HepG2 (cell line): Measurements from ENCODE around the gene TJP1. TPM values are rescaled to one million over a fixed set of nuclear protein-coding genes. Genes with fewer than 3 reads are reported as not detected.

ENCODE experiments used
- ATAC-seq: fragments of 200-7000 bp; cut with Tn5 transposase; 3 replicates; pipeline ENCODE4 v1.9.1; 2020; ENCODE audit warnings: mild to moderate bottlenecking, moderate library complexity
- BruUV-seq: library from RNA; stranded (reverse); fragments of 400-500 nt; replicated peaks from 2 replicates; lab custom pipeline; 2021; lab: Mats Ljungman, UMichigan
- CTCF ChIA-PET: fragments of 300-600 bp; formaldehyde crosslinking; extraction: SDS; loops from one replicate; lab custom pipeline; 2021; ENCODE audit warnings: low total read pairs, inconsistent platforms, low intra/inter-chr PET ratio; lab: Yijun Ruan, JAX
- POLR2A ChIA-PET: fragments of 350-600 bp; sonication (Branson Sonifier 250); formaldehyde crosslinking; loops from one replicate; lab custom pipeline; 2020; ENCODE audit warnings: antibody characterized with exemption, inconsistent platforms; lab: Yijun Ruan, JAX
- DNase-seq: peaks from one replicate; pipeline ENCODE4 v3.0.0-alpha.2; 2015; ENCODE audit warnings: low spot score
- FAIRE-seq: peaks from 3 replicates; lab custom pipeline; 2011; peaks lifted over from hg19 to GRCh38; lab: Jason Lieb, UNC
- H2AFZ ChIP-seq: one replicate; pipeline ENCODE4 v1.6.1; 2011; ENCODE audit warnings: low read length, inconsistent platforms
- H3K27ac ChIP-seq: fragments of 300-600 bp; 3 replicates; pipeline ENCODE4 v1.8.0; 2011; ENCODE audit warnings: mixed run types, mild to moderate bottlenecking, mixed read lengths, low read length, inconsistent platforms; ENCODE audit not compliant: insufficient read depth; ENCODE audit errors: extremely low read length
- H3K27me3 ChIP-seq, 2 experiments: fragments of 200-600 bp in 1 of 2; 2 replicates in 1 of 2; 3 replicates in 1 of 2; pipeline versions ENCODE4 v1.6.0 to v1.8.0; 2011; ENCODE audit warnings: low read length in 2 of 2, mild to moderate bottlenecking in 2 of 2, moderate library complexity in 2 of 2, inconsistent platforms in 1 of 2; ENCODE audit not compliant: insufficient read depth in 2 of 2, control insufficient read depth in 1 of 2
- H3K36me3 ChIP-seq, 2 experiments: fragments of 200-600 bp in 1 of 2; replicated peaks in 1 of 2; 2 replicates in 1 of 2; 3 replicates in 1 of 2; pipeline versions ENCODE4 v1.5.1 to v1.8.0; 2011; ENCODE audit warnings: low read length in 2 of 2, inconsistent platforms in 1 of 2; ENCODE audit not compliant: insufficient read depth in 2 of 2, control insufficient read depth in 1 of 2
- H3K4me1 ChIP-seq: 2 replicates; pipeline ENCODE4 v1.5.1; 2012; ENCODE audit warnings: low read length, inconsistent platforms; ENCODE audit not compliant: insufficient read depth
- H3K4me2 ChIP-seq: 2 replicates; pipeline ENCODE4 v1.6.0; 2011; ENCODE audit warnings: low read depth, low read length, inconsistent platforms
- H3K4me3 ChIP-seq, 3 experiments: fragments of 200-600 bp in 1 of 3; sonication (generic), shearing (Covaris generic) in 1 of 3; replicated peaks in 1 of 3; 2 replicates each; pipeline ENCODE4 v1.5.1; 2011 to 2016; ENCODE audit warnings: low read length in 3 of 3, inconsistent platforms in 2 of 3, low read depth in 2 of 3, mild to moderate bottlenecking in 2 of 3, control low read depth in 1 of 3, mixed read lengths in 1 of 3; ENCODE audit not compliant: insufficient read depth in 1 of 3
- H3K79me2 ChIP-seq: one replicate; pipeline ENCODE4 v1.6.1; 2011; ENCODE audit warnings: low read length, inconsistent platforms; ENCODE audit not compliant: insufficient read depth
- H3K9ac ChIP-seq: 2 replicates; pipeline ENCODE4 v1.6.0; 2011; ENCODE audit warnings: mild to moderate bottlenecking, low read depth, low read length, inconsistent platforms; ENCODE audit not compliant: insufficient read depth
- H3K9me3 ChIP-seq: 2 replicates; pipeline ENCODE4 v1.5.1; 2012; ENCODE audit warnings: mild to moderate bottlenecking, low read length
- H4K20me1 ChIP-seq: 2 replicates; pipeline ENCODE4 v1.6.0; 2011; ENCODE audit warnings: inconsistent platforms, mild to moderate bottlenecking, low read length, moderate library complexity; ENCODE audit not compliant: insufficient read depth
- ATAD3A ChIP-seq: sonication (generic); formaldehyde crosslinking; IDR thresholded peaks from 2 replicates; pipeline ENCODE4 v1.4.0; 2020; ENCODE audit warnings: missing genetic modification reagents
- CHCHD3 ChIP-seq: sonication (generic); formaldehyde crosslinking; IDR thresholded peaks from 2 replicates; pipeline ENCODE4 v1.8.0; 2022; ENCODE audit warnings: mild to moderate bottlenecking, missing genetic modification reagents, moderate library complexity
- CREB3 ChIP-seq: sonication (generic); formaldehyde crosslinking; IDR thresholded peaks from 2 replicates; pipeline ENCODE4 v1.5.0; 2020; ENCODE audit warnings: missing genetic modification reagents
- DR1 ChIP-seq: sonication (generic); formaldehyde crosslinking; IDR thresholded peaks from 2 replicates; pipeline ENCODE4 v1.8.0; 2021; ENCODE audit warnings: mild to moderate bottlenecking, missing genetic modification reagents, inconsistent platforms
- EHMT2 ChIP-seq: fragments of 200-600 bp; sonication (generic); IDR thresholded peaks from 2 replicates; pipeline ENCODE4 v1.7.0; 2017; ENCODE audit warnings: antibody characterized with exemption, low read depth, low read length, borderline replicate concordance
- GATA4 ChIP-seq: sonication (generic); IDR thresholded peaks from 2 replicates; pipeline ENCODE4 v1.6.1; 2016; ENCODE audit warnings: antibody characterized with exemption, low read depth, borderline replicate concordance
- HDAC2 ChIP-seq: sonication (generic); formaldehyde crosslinking; IDR thresholded peaks from 2 replicates; pipeline ENCODE4 v1.4.0; 2020; ENCODE audit warnings: missing genetic modification reagents
- KDM5A ChIP-seq: fragments of 200-600 bp; sonication (generic); IDR thresholded peaks from 2 replicates; pipeline ENCODE4 v1.7.0; 2018; ENCODE audit warnings: antibody characterized with exemption, mild to moderate bottlenecking, low read length, borderline replicate concordance
- MZF1 ChIP-seq: sonication (generic); formaldehyde crosslinking; IDR thresholded peaks from 2 replicates; pipeline ENCODE4 v1.8.1; 2023; ENCODE audit warnings: mild to moderate bottlenecking, missing genetic modification reagents, borderline replicate concordance
- NFKBIZ ChIP-seq: IDR thresholded peaks from 2 replicates; pipeline ENCODE4 v1.6.1; 2018; ENCODE audit warnings: missing genetic modification reagents, missing compliant biosample characterization
- PITX1 ChIP-seq: sonication (generic); formaldehyde crosslinking; IDR thresholded peaks from 2 replicates; pipeline ENCODE4 v1.5.1; 2020; ENCODE audit warnings: mild to moderate bottlenecking, missing genetic modification reagents
- SOX6 ChIP-seq, 2 experiments: fragments of 450-650 bp in 1 of 2; sonication (generic) in 1 of 2; formaldehyde crosslinking in 1 of 2; IDR thresholded peaks; 2 replicates each; pipeline versions ENCODE4 v1.4.0 to v1.6.1; 2017 to 2020; ENCODE audit warnings: antibody characterized with exemption in 1 of 2, mild to moderate bottlenecking in 1 of 2, missing genetic modification reagents in 1 of 2
- SP5 ChIP-seq: IDR thresholded peaks from 2 replicates; pipeline ENCODE4 v1.6.1; 2016; ENCODE audit warnings: low read depth, borderline replicate concordance
- ZFP41 ChIP-seq: sonication (generic); formaldehyde crosslinking; IDR thresholded peaks from 2 replicates; pipeline ENCODE4 v1.4.0; 2020; ENCODE audit warnings: mild to moderate bottlenecking, missing genetic modification reagents, borderline replicate concordance
- ZKSCAN1 ChIP-seq: fragments of 150-350 bp; IDR thresholded peaks from 2 replicates; pipeline ENCODE4 v1.6.1; 2014; ENCODE audit warnings: low read length
- ZKSCAN8 ChIP-seq: IDR thresholded peaks from 2 replicates; pipeline ENCODE4 v1.6.1; 2016; ENCODE audit warnings: borderline replicate concordance, missing genetic modification reagents, missing compliant biosample characterization
- ZNF704 ChIP-seq: sonication (generic); formaldehyde crosslinking; IDR thresholded peaks from 2 replicates; pipeline ENCODE4 v1.8.1; 2023; ENCODE audit warnings: mild to moderate bottlenecking, inconsistent platforms, moderate library complexity, missing genetic modification reagents, borderline replicate concordance
- WGBS: methylation state at CpG from one replicate; pipeline ENCODE4 v1.1.6; 2017; ENCODE audit warnings: low lambda C conversion rate; 5-methylcytosine and 5-hydroxymethylcytosine counted together
- in situ Hi-C: cut with HindIII; loops from 2 replicates; pipeline ENCODE4 v1.10.0; 2017; ENCODE audit warnings: low pct_unique_long_range_greater_than_20kb; ENCODE audit not compliant: extremely low pct_ligation_motif_present
- intact Hi-C: fragments of 100-400 bp; cut with micrococcal nuclease; formaldehyde crosslinking; loops from one replicate; pipeline ENCODE4 v1.10.0; 2022; ENCODE audit not compliant: unreplicated experiment
- polyA plus RNA-seq, 8 experiments: library from polyadenylated mRNA; depleted of rRNA in 3 of 8; stranded (reverse) in 7 of 8; unstranded in 1 of 8; fragments of >200 nt; fragmentation: Illumina TruSeq in 4 of 8; extraction: Trizol in 4 of 8; gene quantifications; 2 replicates each; pipeline versions ENCODE4 v1.2.1 to v1.2.3, GENCODE V29; 2011 to 2016; ENCODE audit warnings: low read depth in 4 of 8, missing spikeins in 1 of 8, mixed read lengths in 1 of 8; ENCODE audit not compliant: insufficient read depth in 1 of 8
- total RNA-seq, 5 experiments: library from RNA; depleted of rRNA; stranded (reverse); fragments of >200 nt; fragmentation: Illumina TruSeq; extraction: Trizol; gene quantifications; 2 replicates each; pipeline ENCODE4 v1.2.3, GENCODE V29; 2016; ENCODE audit warnings: low read depth in 1 of 5
- TF ChIP-seq, protein P1 (sequence below), 2 experiments: sonication (generic) in 1 of 2; formaldehyde crosslinking in 1 of 2; IDR thresholded peaks; 2 replicates each; pipeline versions ENCODE4 v1.5.1 to v1.6.1; 2011 to 2020; ENCODE audit warnings: borderline replicate concordance in 1 of 2, low read depth in 1 of 2, low read length in 1 of 2, mild to moderate bottlenecking in 1 of 2, missing genetic modification reagents in 1 of 2, moderate library complexity in 1 of 2
- TF ChIP-seq, protein P2 (sequence below): sonication (generic); formaldehyde crosslinking; IDR thresholded peaks from 2 replicates; pipeline ENCODE4 v1.8.1; 2022; ENCODE audit warnings: mild to moderate bottlenecking, missing genetic modification reagents

The TJP1 gene
- total and polyA plus RNA-seq, 2 of the 13 experiments (the other 11 are each of a cell fraction or from before 2014, with no cell fraction given) = 25.9 to 27.1 TPM

GRCh38 chr15:29652595-29652994 lies 169.7 kb downstream of the TJP1 start:
- intact Hi-C loops = no loop called here
- WGBS = 9% methylated on average over 6 of the region's 7 CpGs
- no peak for TF ChIP-seq EHMT2
- TF ChIP-seq HDAC2 = no peak
- no peak for TF ChIP-seq ZFP41 (CRISPR knock-in tag)
- TF ChIP-seq, protein P1, sequence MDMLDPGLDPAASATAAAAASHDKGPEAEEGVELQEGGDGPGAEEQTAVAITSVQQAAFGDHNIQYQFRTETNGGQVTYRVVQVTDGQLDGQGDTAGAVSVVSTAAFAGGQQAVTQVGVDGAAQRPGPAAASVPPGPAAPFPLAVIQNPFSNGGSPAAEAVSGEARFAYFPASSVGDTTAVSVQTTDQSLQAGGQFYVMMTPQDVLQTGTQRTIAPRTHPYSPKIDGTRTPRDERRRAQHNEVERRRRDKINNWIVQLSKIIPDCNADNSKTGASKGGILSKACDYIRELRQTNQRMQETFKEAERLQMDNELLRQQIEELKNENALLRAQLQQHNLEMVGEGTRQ (IDR thresholded peaks at IDR 0.05; ENCODE audit: low read depth, low read length) = no peak
- TF ChIP-seq, protein P1 (CRISPR knock-in tag; IDR thresholded peaks at IDR 0.05; ENCODE audit: borderline replicate concordance) = no peak
- no peak for TF ChIP-seq ZKSCAN1
- no peak for TF ChIP-seq MZF1 (CRISPR knock-in tag)
- TF ChIP-seq CREB3 = no peak
- TF ChIP-seq NFKBIZ (CRISPR knock-in tag) = no peak
- no peak for TF ChIP-seq SOX6 (IDR thresholded peaks at IDR 0.05)
- no peak for TF ChIP-seq SOX6 (CRISPR knock-in tag; IDR thresholded peaks at IDR 0.05)
- no peak for TF ChIP-seq ZKSCAN8
- no peak for TF ChIP-seq DR1 (CRISPR knock-in tag)
- TF ChIP-seq CHCHD3 = no peak
- no peak for TF ChIP-seq ZNF704 (CRISPR knock-in tag)
- TF ChIP-seq, protein P2, sequence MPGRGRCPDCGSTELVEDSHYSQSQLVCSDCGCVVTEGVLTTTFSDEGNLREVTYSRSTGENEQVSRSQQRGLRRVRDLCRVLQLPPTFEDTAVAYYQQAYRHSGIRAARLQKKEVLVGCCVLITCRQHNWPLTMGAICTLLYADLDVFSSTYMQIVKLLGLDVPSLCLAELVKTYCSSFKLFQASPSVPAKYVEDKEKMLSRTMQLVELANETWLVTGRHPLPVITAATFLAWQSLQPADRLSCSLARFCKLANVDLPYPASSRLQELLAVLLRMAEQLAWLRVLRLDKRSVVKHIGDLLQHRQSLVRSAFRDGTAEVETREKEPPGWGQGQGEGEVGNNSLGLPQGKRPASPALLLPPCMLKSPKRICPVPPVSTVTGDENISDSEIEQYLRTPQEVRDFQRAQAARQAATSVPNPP (CRISPR knock-in tag) = no peak
- TF ChIP-seq GATA4 = no peak
- no peak for TF ChIP-seq SP5 (CRISPR knock-in tag)
- TF ChIP-seq PITX1 = no peak
- no peak for TF ChIP-seq KDM5A
- TF ChIP-seq ATAD3A = no peak

More at GRCh38 chr15:29652595-29652994, 169.7 kb downstream of the TJP1 start:
- Histone ChIP-seq H4K20me1 (no peaks in the 10 kb centered on the region), H3K4me3 (no peak overlapping the region), H3K79me2 (no peaks in the 10 kb centered on the region), H3K36me3 (no peaks in the 10 kb centered on the region), H2AFZ (no peak overlapping the region), H3K9ac (no peak overlapping the region), H3K27ac (no peak overlapping the region), H3K4me2 (no peak overlapping the region), H3K9me3 (no peaks in the 10 kb centered on the region), H3K27me3 (peaks cover 1 to 3% of the 10 kb centered on the region in 2 experiments; a peak in 1 of 5 replicates), H3K4me1 (no peaks in the 10 kb centered on the region)
- in situ Hi-C loops = loop anchor here (25.0 kb wide), 1 partner anchor 410 kb away; no protein-coding TSS in a partner anchor
- FAIRE-seq (no peak), ATAC-seq (no peak), DNase-seq (no peak)
- ChIA-PET CTCF (no interaction called here), POLR2A (no interaction called here)
- BruUV-seq = no TSS peak
